Measurements from ENCODE around the gene CLDN6.

- no peak for TF ChIP-seq TAF1 (IDR thresholded peaks at IDR 0.05; ENCODE audit: low read depth, low read length)
- TF ChIP-seq POLR2A (IDR thresholded peaks at IDR 0.05; ENCODE audit: low read depth, low read length): no peak
- no peak for TF ChIP-seq PAX5 (IDR thresholded peaks at IDR 0.05; ENCODE audit: insufficient read depth, low read length, severe bottlenecking)
- TF ChIP-seq POLR2AphosphoS5 (IDR thresholded peaks at IDR 0.05; ENCODE audit: low read depth, low read length): no peak
These were observed 34.3 kb downstream of the CLDN6 start for GRCh38 chr16:2983706-2984136.
